ENCODE measurements around the gene SIDT1. TPM values are rescaled to one million over a fixed set of nuclear protein-coding genes. Genes with fewer than 3 reads are reported as not detected.

Gene SIDT1
- total RNA-seq, 1 donor from 2014 or later, result not detected

DNA sequence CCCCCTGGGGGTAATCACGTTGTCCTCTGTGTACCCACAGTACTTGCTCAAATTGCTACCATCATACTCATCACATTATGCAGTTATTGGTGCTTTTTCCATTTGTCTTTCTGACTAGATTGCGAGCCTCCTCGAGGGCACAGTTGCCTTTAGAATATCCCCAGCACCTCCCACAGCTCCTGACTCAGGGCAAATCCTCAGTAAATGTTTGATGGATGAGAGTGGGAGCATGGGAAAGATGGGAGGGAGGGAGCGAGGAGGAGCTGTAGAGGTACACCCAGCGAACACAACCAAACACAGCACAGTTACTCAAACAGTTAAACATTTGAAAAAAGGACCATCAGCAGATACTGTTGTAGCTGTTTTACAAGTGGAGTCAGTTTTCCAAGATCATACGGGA lies 27.9 kb downstream of the SIDT1 start:
- Histone ChIP-seq H3K36me3 (no peaks in the 10 kb centered on the region), H3K27me3 (no peaks in the 10 kb centered on the region), H3K4me3 (no peak overlapping the region), H3K27ac (no peak overlapping the region), H3K4me1 (no peaks in the 10 kb centered on the region), H3K9me3 (no peaks in the 10 kb centered on the region)
- TF ChIP-seq, protein P1, sequence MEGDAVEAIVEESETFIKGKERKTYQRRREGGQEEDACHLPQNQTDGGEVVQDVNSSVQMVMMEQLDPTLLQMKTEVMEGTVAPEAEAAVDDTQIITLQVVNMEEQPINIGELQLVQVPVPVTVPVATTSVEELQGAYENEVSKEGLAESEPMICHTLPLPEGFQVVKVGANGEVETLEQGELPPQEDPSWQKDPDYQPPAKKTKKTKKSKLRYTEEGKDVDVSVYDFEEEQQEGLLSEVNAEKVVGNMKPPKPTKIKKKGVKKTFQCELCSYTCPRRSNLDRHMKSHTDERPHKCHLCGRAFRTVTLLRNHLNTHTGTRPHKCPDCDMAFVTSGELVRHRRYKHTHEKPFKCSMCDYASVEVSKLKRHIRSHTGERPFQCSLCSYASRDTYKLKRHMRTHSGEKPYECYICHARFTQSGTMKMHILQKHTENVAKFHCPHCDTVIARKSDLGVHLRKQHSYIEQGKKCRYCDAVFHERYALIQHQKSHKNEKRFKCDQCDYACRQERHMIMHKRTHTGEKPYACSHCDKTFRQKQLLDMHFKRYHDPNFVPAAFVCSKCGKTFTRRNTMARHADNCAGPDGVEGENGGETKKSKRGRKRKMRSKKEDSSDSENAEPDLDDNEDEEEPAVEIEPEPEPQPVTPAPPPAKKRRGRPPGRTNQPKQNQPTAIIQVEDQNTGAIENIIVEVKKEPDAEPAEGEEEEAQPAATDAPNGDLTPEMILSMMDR (IDR thresholded peaks at IDR 0.05), result no peak
- intact Hi-C loops (cut with DNase I), result no loop called here
- DNase-seq (ENCODE audit: low spot score in 2 of 2), result no peak

DNA sequence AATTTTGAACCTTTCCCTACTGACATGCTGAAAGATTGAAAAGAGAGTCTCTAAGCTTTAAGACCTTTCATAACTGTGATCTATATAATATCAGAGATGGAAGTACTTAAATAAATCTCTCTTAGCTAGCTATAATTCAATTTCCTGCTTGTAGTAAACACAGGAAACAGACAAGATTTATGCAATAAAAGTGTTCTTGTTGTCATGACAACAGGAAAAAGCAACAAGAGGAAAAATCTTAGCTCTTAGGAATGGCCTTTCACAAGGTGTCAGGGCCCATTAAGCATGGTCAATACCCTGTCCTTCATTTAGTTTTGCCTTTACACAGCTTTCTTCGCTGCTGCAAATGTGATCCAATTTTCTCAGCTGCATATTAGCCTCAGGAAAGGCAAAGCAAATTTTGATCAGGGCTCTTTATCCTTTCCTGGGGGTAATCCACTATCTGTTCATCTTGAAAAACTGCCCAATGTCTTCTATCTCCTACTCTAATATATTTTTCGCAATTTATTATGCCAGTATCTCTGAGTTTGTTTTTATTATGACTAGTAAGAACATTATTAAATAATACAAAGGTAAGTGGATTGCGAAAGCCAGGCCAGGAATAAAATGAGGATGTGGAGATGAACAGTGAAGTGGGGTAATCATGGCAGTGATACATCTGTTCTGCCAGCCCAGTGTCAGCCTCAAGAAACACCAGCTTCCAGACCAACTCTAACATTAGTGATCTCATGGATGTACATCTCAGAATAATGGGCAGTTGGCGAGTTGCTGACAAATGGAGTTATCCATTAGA lies 28.7 kb downstream of the SIDT1 start:
- H3K36me3 ChIP-seq, result no peaks in the 10 kb centered on the region
- TF ChIP-seq, protein P1 (IDR thresholded peaks at IDR 0.05), result no peak
- H3K4me3 ChIP-seq, result no peak overlapping the region
- no peak for DNase-seq (ENCODE audit: low spot score in 2 of 2)
- no peaks in the 10 kb centered on the region for H3K4me1 ChIP-seq
- H3K27me3 ChIP-seq, result no peaks in the 10 kb centered on the region
- H3K9me3 ChIP-seq, result no peaks in the 10 kb centered on the region
- intact Hi-C loops (cut with DNase I), result no loop called here
- H3K27ac ChIP-seq, result no peak overlapping the region

DNA sequence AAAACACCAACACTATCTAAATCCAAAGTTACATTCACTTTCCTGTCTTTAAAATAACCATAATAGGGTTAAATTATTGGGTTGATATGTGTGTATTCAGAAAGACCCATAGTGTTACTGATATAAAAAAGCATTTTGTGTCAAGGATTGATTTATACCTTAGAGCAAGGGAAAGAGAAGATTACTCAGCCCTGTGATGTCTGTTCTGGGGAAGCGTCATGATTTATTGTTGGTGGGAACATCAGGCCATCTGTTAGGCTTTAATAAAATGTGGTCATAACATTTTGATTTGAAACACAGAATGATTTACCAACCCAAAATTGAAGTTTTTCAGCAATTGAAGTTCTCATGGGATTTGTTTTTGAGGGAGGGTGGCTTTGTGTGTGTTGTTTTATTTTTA lies 33.2 kb downstream of the SIDT1 start:
- Histone ChIP-seq H3K4me1 (no peaks in the 10 kb centered on the region), H3K36me3 (no peaks in the 10 kb centered on the region), H3K27me3 (no peaks in the 10 kb centered on the region), H3K4me3 (no peak overlapping the region), H3K27ac (no peak overlapping the region), H3K9me3 (no peaks in the 10 kb centered on the region)
- no peak for DNase-seq (ENCODE audit: low spot score in 2 of 2)
- intact Hi-C loops (cut with DNase I), result no loop called here
- TF ChIP-seq, protein P1 (IDR thresholded peaks at IDR 0.05), result no peak

DNA sequence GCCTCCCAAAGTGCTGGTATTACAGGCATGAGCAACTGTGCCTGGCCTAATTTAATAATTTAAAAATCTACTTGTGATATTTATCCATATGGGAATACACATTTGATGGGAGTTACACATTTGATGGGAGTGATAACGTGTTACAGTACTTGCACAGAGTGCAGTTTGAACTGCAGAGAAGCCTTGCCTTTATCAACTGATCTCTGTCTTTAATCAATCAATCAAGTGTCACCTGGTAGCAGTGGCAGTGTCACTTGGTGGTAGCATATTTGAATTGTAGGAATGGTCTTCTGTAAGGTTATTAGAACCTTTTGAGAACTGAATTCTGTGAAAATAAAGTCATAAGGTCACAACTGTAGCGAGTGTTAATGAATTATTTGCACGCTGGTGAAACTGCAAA lies 37.8 kb downstream of the SIDT1 start:
- no peaks in the 10 kb centered on the region for H3K27me3 ChIP-seq
- no peak overlapping the region for H3K4me3 ChIP-seq
- no peaks in the 10 kb centered on the region for H3K4me1 ChIP-seq
- TF ChIP-seq, protein P1 (IDR thresholded peaks at IDR 0.05), result no peak
- no peaks in the 10 kb centered on the region for H3K36me3 ChIP-seq
- no peaks in the 10 kb centered on the region for H3K9me3 ChIP-seq
- no peak overlapping the region for H3K27ac ChIP-seq
- no peak for DNase-seq (ENCODE audit: low spot score in 2 of 2)
- intact Hi-C loops (cut with DNase I), result no loop called here

DNA sequence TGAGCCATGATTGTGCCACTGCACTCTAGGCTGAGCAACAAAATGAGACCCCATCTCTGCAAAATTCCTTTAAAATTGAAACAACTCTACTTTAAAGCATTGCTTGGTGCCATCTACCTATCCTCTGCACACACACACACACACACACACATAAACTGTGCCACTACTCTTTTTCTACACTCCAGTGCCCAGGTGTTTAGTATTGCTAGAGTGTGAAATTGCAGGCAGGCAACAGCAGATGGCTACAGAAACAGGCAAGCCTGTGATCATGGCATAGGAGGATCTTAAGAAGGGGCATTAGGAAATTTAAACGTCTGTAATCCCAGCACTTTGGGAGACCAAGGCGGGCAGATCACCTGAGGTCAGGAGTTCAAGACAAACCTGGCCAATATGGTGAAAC lies 39.0 kb downstream of the SIDT1 start:
- Histone ChIP-seq H3K4me1 (no peaks in the 10 kb centered on the region), H3K27ac (no peak overlapping the region), H3K27me3 (no peaks in the 10 kb centered on the region), H3K9me3 (no peaks in the 10 kb centered on the region), H3K4me3 (no peak overlapping the region), H3K36me3 (no peaks in the 10 kb centered on the region)
- DNase-seq (ENCODE audit: low spot score in 2 of 2), result no peak
- intact Hi-C loops (cut with DNase I), result no loop called here
- TF ChIP-seq, protein P1 (IDR thresholded peaks at IDR 0.05), result no peak

All from ascending aorta (tissue), 2 donors.